GM12874 (cell line): ENCODE data around the gene DHDH.

Experiments used
- TF ChIP-seq, protein P1 (sequence below): IDR thresholded peaks from 2 replicates; pipeline ENCODE4 v1.5.1; 2011; ENCODE audit warnings: low read depth, mild to moderate bottlenecking, control low read depth, low read length, moderate library complexity; ENCODE audit not compliant: insufficient read depth

DHDH gene

DNA sequence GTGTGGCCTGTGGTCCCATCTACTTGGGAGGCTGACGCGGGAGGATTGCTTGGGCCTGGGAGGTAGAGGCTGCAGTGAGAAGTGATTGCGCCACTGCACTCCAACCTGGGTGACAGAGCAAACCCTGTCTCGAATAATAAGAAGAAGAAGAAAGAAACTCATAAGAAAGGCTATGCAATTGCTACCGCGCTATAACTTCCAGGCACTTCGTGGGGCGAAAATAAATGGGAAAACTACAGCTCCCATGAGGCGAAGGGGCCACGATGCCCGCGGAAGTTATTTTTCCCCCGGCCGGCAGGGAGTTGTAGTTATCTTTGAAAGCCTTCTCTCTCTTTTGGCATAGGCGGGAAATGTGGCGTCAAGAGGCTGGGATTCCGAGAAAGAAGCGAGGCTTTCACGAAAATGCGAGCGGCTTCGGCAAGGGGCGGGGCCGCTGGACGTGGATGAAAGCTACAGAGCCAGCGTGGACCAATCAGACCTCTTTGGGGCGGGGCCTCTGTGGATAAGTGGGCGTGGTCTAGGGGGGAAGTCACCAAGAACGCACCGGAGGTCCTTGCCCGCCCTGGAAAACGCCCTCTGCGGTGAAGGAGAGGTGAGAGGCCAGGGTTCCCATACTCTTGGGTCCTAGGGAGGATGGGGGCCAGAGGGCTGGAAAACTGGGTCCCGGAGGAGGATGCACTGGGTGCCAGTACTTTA, 33.6 kb upstream of the DHDH start, which contains the start of gene NUCB1:
Gene NUCB1 (plus strand): TSS at position 532 of the 696 bp plus-strand sequence. CDS start 485 bp downstream, outside the sequence.
- TF ChIP-seq, protein P1, sequence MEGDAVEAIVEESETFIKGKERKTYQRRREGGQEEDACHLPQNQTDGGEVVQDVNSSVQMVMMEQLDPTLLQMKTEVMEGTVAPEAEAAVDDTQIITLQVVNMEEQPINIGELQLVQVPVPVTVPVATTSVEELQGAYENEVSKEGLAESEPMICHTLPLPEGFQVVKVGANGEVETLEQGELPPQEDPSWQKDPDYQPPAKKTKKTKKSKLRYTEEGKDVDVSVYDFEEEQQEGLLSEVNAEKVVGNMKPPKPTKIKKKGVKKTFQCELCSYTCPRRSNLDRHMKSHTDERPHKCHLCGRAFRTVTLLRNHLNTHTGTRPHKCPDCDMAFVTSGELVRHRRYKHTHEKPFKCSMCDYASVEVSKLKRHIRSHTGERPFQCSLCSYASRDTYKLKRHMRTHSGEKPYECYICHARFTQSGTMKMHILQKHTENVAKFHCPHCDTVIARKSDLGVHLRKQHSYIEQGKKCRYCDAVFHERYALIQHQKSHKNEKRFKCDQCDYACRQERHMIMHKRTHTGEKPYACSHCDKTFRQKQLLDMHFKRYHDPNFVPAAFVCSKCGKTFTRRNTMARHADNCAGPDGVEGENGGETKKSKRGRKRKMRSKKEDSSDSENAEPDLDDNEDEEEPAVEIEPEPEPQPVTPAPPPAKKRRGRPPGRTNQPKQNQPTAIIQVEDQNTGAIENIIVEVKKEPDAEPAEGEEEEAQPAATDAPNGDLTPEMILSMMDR: no peak

DNA sequence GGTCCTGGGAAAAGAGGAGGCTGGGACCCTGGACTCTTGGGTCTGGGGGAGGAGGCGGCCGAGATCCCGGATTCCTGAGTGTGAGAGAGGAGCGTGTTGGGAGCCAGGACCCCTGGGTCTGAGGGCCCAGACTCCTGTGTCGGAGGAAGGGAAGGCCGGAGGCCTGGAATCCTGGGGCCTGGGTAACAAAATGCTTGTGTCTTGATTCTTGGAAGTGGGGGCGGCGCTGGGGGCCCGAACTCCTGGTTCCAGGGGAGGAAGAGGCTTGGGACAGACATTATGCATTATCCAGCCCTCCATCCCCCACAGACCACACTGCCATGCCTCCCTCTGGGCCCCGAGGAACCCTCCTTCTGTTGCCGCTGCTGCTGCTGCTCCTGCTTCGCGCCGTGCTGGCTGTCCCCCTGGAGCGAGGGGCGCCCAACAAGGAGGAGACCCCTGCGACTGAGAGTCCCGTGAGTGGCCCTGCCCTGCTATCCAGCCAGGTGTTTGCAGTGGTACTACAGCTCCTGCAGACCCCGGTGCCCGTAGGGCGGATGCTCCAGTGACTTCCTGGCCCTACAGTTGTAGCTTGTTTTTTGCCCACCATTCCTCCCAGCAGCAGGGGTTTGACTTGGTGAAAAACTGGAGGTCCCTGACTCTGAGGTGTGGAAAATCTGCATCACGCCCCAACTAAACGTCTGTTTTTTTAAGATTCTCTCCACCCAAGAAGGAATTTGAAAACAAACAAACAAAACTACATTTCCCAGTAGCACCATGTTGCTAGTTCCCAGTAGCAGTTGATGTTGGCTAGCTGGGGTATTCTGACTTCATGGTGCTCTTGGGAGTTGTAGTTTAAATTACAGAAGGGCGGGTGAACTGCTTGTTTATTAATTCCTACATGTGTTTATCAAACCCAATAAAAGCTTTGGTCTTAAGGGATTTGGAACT, 32.8 kb upstream of the DHDH start:
- TF ChIP-seq, protein P1: no peak

DNA sequence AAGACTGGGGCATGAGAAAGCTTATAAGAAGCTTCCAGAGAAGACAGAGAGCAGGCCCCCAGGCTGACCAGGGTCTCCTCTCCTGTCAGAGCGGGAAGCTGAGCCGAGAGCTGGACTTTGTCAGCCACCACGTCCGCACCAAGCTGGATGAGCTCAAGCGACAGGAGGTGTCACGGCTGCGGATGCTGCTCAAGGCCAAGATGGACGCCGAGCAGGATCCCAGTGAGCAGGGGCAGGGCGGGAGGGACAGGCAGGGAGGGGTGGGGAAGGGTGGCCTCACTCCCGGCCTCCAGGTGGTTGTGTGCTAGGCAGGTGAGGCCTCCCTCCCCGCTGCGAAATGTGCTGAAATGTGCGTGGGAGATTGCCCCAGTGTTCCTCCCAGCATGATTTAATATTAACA, 27.8 kb upstream of the DHDH start:
- TF ChIP-seq, protein P1: no peak

DNA sequence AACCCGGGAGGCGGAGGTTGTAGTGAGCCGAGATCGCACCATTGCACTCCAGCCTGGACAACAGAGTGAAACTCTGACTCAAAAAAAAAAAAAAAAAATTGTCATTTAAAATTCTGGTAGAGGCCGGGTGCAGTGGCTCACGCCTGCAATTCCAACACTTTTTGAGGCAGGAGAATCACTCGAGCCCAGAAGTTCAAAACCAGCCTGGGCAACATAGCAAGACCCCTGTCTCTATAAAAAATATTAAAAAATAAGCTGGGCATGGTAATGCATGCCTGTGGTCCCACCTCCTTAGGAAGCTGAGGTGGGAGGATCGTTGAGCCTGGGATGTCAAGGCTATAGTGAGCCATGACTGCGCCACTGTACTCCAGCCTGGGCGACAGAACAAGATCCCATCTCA, 27.2 kb upstream of the DHDH start:
- TF ChIP-seq, protein P1: no peak

DNA sequence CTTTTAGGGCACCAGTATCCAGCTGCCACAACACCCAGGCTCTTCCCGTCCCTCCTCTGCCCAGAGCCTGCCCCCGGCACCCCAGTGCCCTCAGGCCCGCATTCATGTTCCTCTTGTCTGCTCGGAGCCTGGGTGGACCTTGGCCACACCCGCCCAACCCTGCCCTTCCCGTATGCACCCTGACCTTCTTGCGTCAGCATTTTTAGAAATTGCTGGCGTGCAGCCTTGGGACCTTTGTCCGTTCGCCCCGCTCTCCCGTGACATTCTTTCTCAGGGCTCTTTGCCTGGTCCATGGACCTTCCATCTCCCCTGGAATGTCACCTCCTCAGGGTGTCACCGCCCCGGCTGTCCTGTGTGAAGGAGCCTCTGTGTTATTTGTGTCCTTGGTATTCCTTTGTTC, 25.8 kb upstream of the DHDH start:
- TF ChIP-seq, protein P1: no peak

DNA sequence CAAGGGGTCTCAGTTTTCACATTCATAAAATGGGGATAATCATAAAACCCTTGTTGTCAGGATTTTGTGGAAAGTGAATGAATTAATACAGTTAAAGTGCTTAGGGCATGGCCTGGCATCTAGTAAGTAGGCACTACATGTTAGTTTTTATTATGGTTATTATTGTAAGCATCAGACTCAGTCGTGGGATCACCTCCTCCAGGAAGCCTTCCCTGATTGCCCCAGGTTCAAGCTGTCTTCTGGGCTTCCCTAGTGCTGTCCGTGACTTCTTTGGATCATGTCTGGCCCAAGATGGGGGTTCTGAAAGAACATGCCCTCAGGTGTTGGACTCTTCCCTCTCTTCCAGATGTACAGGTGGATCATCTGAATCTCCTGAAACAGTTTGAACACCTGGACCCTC, 22.7 kb upstream of the DHDH start:
- TF ChIP-seq, protein P1: no peak

DNA sequence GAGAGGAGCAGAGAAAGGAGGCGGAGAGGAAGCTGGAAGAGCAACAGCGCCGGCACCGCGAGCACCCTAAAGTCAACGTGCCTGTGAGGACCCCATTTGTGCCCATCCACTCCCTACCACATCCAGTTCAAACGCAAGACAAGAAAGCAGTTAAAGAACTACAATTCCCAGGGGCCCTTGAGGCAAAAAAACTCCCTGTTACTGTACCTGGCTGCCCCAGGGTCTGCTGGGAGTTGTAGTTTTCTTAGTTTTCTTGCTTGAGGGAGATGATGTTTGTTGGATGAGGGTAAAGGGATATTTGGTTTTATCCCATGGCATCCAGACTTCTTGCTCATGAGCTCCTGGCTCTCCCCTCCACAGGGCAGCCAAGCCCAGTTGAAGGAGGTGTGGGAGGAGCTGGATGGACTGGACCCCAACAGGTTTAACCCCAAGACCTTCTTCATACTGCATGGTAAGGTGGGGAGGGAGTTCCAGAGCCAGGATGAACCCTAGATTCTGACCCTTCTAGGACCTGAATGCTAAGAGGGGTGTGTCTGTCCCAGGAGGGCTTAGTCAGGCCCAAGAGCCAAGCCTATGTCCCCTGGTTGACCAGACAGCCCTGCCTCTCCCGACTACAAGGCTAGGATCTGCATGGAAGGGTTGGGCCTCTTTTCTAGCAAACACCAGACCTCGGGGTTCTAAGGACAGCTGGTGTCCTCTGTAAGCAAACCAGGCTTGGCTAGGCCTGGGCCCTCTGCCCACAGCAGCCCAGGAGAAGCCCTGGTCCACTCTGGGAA, 20.2 kb upstream of the DHDH start:
- TF ChIP-seq, protein P1: no peak
